BLaER1 (cell line): ENCODE results near the gene MSH6.
"Not testable (repeated sequence)": the region's sequence is repeated elsewhere in the genome, so short reads cannot be mapped to it uniquely, and the experiment has no call there.

ENCODE experiments used
- H3K27ac ChIP-seq: shearing (Covaris generic); formaldehyde crosslinking; 2 replicates; pipeline ENCODE4 v1.8.1; 2022
- H3K27me3 ChIP-seq: shearing (Covaris generic); formaldehyde crosslinking; 2 replicates; pipeline ENCODE4 v1.8.1; 2022
- H3K36me3 ChIP-seq: shearing (Covaris generic); formaldehyde crosslinking; 2 replicates; pipeline ENCODE4 v1.8.1; 2022
- H3K4me1 ChIP-seq: shearing (Covaris generic); formaldehyde crosslinking; 2 replicates; pipeline ENCODE4 v1.8.1; 2022
- H3K4me2 ChIP-seq: shearing (Covaris generic); formaldehyde crosslinking; 2 replicates; pipeline ENCODE4 v1.8.1; 2022
- H3K4me3 ChIP-seq: shearing (Covaris generic); formaldehyde crosslinking; 2 replicates; pipeline ENCODE4 v1.8.1; 2022
- H3K9ac ChIP-seq: shearing (Covaris generic); formaldehyde crosslinking; 2 replicates; pipeline ENCODE4 v1.8.1; 2022
- H3K9me3 ChIP-seq: shearing (Covaris generic); formaldehyde crosslinking; 2 replicates; pipeline ENCODE4 v1.8.1; 2022
- H4K20me1 ChIP-seq: shearing (Covaris generic); formaldehyde crosslinking; 2 replicates; pipeline ENCODE4 v1.8.1; 2022
- Cebpa-rat ChIP-seq: shearing (Covaris generic); IDR thresholded peaks from 2 replicates; pipeline ENCODE4 v1.8.1; 2022

The MSH6 gene

DNA sequence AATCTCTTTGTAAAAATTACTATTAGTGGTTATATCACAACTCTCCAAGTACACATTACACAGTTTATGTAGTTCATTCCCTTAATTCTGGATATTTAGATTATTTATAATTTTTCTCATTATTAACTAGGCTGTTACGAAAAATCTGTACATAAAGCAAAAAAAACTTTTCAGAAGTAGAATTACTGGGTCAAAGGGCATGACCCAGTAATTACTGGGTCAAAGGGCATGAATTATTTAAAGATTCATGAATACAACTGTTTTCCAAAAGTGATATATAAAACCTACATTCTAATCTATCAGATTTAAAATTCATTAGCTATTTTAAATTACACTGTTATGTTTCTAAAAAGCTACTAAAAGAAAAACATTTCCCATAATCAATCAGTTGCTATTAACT, 55.3 kb downstream of the MSH6 start:
- TF ChIP-seq Cebpa-rat: no peak
- Histone ChIP-seq H3K4me2 (no peak overlapping the region), H3K36me3 (peaks cover 51% of the 10 kb centered on the region), H3K4me1 (no peaks in the 10 kb centered on the region), H3K9me3 (no peaks in the 10 kb centered on the region), H3K27ac (no peak overlapping the region), H3K4me3 (no peak overlapping the region), H3K9ac (no peak overlapping the region), H3K27me3 (no peaks in the 10 kb centered on the region), H4K20me1 (peaks cover 49% of the 10 kb centered on the region)

DNA sequence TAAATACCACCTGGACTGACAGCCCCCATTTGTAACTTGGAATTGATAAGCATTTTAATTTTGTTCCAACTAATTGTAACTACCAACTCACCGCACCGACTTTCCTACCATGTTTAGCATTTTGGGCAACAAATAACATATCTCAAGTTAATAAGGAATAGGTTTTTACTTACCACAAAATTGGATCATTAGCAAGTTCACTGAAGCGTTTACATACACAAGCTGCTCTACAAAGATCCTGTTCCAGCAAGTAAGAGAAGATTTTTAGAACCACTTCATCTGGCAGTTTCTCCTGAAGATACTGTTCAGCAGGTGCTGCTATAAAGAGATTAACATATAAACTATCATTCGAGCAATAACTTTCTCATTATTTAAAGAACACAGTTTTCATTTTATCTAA, 55.7 kb downstream of the MSH6 start:
- Histone ChIP-seq H3K9ac (no peak overlapping the region), H3K9me3 (no peaks in the 10 kb centered on the region), H3K27me3 (no peaks in the 10 kb centered on the region), H3K4me2 (no peak overlapping the region), H3K4me3 (no peak overlapping the region), H4K20me1 (peaks cover 54% of the 10 kb centered on the region), H3K27ac (no peak overlapping the region), H3K36me3 (peaks cover 50% of the 10 kb centered on the region), H3K4me1 (no peaks in the 10 kb centered on the region)
- TF ChIP-seq Cebpa-rat: no peak

DNA sequence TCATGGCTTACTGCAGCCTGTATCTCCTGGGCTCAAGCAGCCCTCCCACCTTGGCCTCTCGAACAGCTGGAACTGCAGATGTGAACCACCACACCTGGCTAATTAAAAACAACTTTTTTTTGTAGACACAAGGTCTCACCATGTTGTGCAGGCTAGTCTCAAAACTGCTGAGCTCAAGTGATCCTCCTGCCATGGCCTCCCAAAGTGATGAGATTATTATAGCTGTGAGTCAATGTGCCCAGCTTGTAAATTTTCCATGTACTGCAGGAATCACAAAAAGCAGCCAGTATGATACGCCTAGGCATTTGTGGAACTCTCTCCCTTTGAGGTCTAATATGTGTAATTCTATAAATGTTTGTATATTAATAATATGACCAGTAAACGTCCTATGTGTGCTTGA, 59.9 kb downstream of the MSH6 start:
- H3K9me3 ChIP-seq: no peaks in the 10 kb centered on the region
- H3K27ac ChIP-seq: no peak overlapping the region
- no peaks in the 10 kb centered on the region for H3K27me3 ChIP-seq
- H3K4me2 ChIP-seq: no peak overlapping the region
- no peaks in the 10 kb centered on the region for H3K4me1 ChIP-seq
- H3K4me3 ChIP-seq: no peak overlapping the region
- no peak for TF ChIP-seq Cebpa-rat
- H3K36me3 ChIP-seq: peaks cover 11% of the 10 kb centered on the region; the same call in 1 of the 2 replicates
- H4K20me1 ChIP-seq: peaks cover 83% of the 10 kb centered on the region
- no peak overlapping the region for H3K9ac ChIP-seq

DNA sequence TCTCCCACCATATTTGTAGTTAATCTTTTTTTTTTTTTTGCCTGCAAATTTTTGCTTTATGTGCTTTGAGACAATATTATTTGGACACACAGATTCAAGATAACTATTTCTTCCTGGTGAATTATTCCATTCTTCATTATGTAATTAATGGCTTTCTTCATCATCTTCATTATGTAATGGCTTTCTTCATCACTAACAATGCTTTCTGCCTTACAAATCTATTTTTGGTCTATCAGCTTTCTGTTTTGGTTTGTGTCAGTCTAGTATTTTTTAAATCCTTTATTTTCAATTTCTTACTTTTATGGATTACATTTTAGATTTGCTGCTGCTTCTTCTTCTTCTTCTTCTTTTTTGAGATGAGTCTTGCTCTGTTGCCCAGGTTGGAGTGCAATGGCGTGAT, 60.5 kb downstream of the MSH6 start:
- Histone ChIP-seq H4K20me1 (peaks cover 89% of the 10 kb centered on the region), H3K4me1 (no peaks in the 10 kb centered on the region), H3K4me3 (no peak overlapping the region), H3K4me2 (no peak overlapping the region), H3K9me3 (no peaks in the 10 kb centered on the region), H3K27me3 (no peaks in the 10 kb centered on the region), H3K36me3 (peaks cover 8% of the 10 kb centered on the region; the same call in 1 of the 2 replicates), H3K27ac (no peak overlapping the region), H3K9ac (no peak overlapping the region)
- no peak for TF ChIP-seq Cebpa-rat

DNA sequence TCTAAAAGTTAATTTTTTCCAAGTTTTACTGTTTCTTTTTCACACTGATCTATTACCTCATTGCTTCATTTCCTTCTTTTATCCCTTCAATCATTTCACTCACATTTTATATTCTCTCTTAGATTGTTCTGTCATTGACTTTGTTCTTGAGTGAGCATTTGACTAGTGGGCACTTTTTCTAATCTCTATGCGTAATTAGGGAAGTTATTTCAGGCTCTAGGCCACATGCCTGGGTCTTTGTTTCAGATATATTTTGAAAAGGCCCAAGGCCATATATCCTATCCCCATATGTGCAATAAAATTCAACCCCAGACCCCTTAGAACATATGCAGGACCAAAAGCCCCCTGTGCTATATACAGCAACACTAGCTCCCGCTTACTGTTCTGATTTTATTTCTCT, 61.2 kb downstream of the MSH6 start:
- Histone ChIP-seq H3K4me3 (no peak overlapping the region), H3K4me1 (no peaks in the 10 kb centered on the region), H3K9me3 (no peaks in the 10 kb centered on the region), H3K4me2 (no peak overlapping the region), H3K36me3 (0 out of 2 replicates have a peak, but pooled peaks cover 3% of the 10 kb centered on the region), H3K9ac (no peak overlapping the region), H3K27me3 (no peaks in the 10 kb centered on the region), H3K27ac (no peak overlapping the region), H4K20me1 (peaks cover 92% of the 10 kb centered on the region)
- no peak for TF ChIP-seq Cebpa-rat

DNA sequence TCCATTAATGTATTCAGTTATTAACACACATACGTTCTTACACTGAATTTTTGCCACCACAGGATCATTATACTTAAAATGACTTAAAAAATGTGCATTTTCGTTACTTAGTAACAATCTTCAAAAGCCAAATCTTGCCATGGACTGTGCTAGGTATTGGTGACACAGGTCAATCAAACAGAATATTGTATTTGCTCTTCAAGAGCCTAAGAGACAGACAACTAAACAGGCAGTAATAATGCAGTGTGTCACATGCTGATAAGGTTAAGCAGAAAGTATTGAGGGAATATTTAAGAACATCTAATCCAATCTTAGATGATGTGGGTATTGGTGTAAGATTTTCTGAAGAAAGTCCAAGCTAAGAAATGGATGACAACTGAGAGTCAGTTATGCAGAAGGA, 66.4 kb downstream of the MSH6 start:
- Histone ChIP-seq H3K9ac (no peak overlapping the region), H3K4me2 (no peak overlapping the region), H4K20me1 (peaks cover 92% of the 10 kb centered on the region), H3K36me3 (no peaks in the 10 kb centered on the region), H3K9me3 (no peaks in the 10 kb centered on the region), H3K4me1 (0 out of 2 replicates have a peak, but pooled peaks cover 7% of the 10 kb centered on the region), H3K27me3 (no peaks in the 10 kb centered on the region), H3K27ac (no peak overlapping the region), H3K4me3 (no peak overlapping the region)
- no peak for TF ChIP-seq Cebpa-rat

DNA sequence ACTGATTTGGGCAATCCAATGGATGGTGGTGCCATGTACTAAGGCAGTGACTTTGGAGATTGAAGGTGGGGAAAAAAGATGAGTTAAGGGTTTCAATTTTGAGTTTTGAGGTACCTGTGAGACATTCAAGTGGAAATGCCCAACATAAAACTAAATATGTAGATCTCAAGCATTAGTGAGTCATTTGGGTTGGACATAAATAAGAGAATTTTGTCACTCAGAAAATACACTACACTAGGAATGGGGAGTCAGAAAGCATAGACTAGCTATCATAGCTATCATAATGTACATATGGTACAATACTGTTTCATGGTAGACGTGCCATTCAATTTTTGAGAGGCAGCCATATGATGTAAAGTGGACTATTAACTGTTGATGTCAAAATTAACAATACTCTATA, 67.3 kb downstream of the MSH6 start:
- no peak overlapping the region for H3K4me2 ChIP-seq
- no peaks in the 10 kb centered on the region for H3K9me3 ChIP-seq
- H3K4me1 ChIP-seq: 0 out of 2 replicates have a peak, but pooled peaks cover 7% of the 10 kb centered on the region
- no peak overlapping the region for H3K4me3 ChIP-seq
- H3K9ac ChIP-seq: no peak overlapping the region
- no peak overlapping the region for H3K27ac ChIP-seq
- no peaks in the 10 kb centered on the region for H3K27me3 ChIP-seq
- H3K36me3 ChIP-seq: no peaks in the 10 kb centered on the region
- no peak for TF ChIP-seq Cebpa-rat
- H4K20me1 ChIP-seq: peaks cover 94% of the 10 kb centered on the region

DNA sequence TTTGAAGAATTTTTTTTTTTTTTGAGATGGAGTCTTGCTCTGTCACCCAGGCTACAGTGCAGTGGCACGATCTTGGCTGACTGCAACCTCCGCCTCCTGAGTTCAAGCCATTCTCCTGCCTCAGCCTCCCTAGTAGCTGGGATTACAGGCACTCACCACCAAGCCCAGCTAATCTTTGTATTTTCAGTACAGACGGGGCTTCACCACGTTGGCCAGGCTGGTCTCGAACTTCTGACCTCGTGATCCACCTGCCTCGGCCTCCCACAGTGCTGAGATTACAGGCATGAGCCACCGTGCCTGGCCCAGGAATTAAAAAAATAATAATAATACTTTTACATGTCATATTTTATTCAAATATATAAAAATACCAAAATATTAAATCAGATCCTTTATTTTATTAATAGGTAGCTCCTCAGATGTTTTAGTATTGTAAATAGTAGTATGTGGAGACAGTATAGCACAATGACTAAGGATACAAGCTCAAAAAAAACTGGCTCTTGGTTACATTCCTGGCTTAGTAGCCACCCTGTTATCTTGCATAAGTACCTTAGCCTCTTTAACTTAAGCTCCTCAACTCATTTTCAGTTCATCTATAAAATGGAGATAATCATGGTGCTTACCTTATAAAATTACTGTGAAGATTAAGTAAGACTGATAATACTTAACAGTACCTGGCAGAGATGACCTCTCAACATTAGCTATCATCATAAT, 70.3 kb downstream of the MSH6 start:
- H4K20me1 ChIP-seq: peaks cover 98% of the 10 kb centered on the region
- not testable (repeated sequence) for H3K4me1 ChIP-seq

More for the DNA sequence above, 70.3 kb downstream of the MSH6 start:
- not testable (repeated sequence) for H3K36me3 ChIP-seq, H3K27me3 ChIP-seq, H3K9ac ChIP-seq, H3K27ac ChIP-seq, H3K4me2 ChIP-seq, H3K4me3 ChIP-seq, H3K9me3 ChIP-seq
